KG1 (cell line): ENCODE results near the gene HMGXB3.
"Not testable (repeated sequence)": the region's sequence is repeated elsewhere in the genome, so short reads cannot be mapped to it uniquely, and the experiment has no call there.

Source experiments
- DNase-seq: peaks from one replicate; lab custom pipeline; 2025; lab: John Stamatoyannopoulos, UW

The HMGXB3 gene

DNA sequence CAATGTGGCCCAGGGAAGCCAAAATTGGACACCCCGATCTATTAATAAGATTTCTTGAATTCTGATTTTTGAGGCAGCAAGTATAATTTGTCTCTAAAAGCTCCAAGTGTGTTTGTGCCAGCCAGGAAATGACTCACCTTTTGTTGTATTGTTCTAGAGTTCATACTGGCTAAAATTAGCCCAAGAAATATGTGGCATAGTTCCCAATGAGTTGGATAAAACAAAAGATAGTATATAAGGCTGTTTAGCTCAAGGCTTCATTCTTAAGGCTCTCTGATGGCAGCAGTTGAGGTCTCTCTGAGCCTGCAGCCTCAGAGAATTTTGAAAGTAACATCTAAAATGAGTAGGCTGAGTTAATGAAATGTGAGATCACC, 21.6 kb downstream of the HMGXB3 start:
- no peak for DNase-seq

DNA sequence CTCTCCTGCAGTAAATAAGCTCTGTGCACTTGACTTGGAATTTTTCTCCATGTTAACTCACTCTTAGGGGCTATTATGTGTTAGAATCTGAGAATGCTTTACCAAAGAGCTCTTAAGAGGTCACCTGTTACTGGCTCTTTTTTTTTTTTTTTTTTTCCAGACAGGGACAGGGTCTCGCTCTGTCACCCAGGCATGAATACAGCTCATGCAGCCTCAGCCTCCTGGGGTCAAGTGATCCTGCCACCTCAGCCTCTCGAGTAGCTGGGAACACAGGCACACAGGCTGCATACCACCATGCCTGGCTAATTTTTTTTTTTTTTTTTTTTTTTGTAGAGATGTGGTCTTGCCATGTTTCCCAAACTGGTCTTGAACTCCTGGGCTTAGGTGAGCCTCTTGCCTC, 22.1 kb downstream of the HMGXB3 start:
- DNase-seq = no peak

DNA sequence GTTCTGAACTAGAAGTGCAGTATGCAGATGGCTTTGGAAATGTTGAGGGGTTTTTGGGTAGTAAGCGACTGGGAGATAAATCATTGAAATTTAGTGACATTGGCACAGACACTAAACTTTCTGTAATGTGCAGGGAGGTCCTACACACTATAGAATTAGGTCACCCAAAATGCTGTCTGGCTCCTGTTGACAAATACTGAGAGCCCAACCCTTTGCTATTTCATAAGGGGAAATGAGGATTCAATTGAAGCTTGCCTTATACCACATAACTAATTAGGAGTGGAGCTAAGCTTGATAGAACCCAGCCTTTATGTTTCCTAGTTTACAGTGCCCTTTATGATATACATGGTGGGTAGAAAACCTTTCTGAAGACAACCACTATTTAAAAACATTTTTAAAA, 22.6 kb downstream of the HMGXB3 start:
- no peak for DNase-seq

DNA sequence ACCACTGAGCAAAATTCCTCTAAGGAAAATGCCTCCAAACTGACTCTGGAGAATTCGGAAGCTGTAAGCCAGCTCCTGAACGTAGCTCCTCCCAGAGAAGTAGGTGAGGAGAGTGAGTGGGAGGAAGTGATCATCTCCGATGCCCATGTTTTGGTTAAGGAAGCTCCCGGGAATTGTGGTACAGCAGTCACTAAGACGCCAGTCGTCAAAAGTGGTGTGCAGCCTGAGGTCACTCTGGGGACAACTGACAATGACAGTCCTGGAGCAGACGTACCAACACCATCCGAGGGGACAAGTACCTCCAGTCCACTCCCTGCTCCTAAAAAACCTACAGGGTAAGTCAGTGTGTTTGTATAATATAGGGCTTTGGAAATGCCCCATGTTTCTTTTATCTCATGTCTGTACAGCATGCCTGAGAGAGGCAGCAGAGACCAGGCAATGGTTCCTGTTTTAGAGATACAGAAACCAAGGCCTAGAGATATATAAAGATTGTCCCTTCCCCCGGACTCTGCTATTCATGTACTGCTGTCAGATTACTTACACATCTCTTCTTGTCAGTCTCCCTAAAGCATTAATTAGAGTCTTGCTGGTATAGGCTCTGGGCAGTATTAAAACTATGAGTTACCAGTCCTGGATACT, 23.9 kb downstream of the HMGXB3 start:
- DNase-seq = no peak

DNA sequence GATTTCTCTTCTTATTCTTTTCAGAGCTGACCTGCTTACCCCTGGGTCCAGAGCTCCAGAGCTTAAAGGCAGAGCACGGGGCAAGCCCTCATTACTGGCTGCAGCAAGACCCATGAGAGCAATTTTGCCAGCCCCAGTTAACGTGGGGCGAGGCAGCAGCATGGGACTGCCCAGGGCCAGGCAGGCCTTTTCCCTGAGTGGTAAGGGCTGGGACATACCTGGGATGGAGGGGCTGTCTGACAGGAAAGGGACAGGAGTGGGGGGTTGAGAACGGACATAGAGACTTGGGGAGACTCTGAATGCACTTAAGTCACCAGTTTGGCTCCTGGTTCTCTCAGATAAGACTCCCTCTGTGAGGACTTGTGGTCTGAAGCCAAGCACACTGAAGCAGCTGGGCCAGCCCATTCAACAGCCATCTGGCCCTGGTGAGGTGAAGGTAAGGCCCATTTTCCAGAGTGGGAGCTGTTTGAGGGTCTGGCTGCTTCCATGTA, 26.2 kb downstream of the HMGXB3 start:
- DNase-seq = no peak

DNA sequence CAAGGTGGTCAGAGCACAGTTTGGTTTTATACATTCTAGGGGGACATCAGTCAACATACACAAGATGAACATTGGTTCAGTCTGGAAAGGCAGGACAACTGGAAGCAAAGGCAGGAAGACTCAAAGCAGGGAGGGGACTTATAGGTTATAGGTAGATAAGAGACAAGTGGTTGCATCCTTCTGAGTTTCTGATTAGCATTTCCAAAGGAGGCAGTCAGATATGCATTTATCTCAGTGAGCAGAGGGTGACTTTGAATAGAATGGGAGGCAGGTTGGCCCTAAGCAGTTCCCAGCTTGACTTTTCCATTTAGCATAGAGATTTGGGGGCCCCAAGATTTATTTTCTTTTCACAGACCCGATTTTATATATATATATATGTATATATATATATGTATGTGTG, 27.5 kb downstream of the HMGXB3 start:
- not testable (repeated sequence) for DNase-seq

DNA sequence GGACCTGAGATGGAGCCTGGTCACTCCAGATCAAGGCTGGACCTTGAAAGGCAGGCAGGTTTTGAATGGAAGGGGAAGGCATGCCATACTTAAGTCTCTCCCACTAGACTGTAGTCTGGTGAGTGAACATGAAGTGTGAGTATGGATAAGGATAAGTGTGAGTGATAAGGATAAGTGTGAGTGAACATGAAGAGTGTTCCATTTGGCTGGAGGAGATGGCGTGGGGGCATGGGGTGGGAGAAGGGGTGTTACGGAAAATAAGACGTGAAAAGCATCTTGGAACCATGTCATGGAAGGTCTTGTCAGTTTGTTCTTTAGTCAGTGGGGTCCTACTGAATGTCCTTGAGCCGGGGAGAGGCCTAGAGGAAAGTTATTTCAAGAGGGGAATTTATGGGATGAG, 32.8 kb downstream of the HMGXB3 start:
- no peak for DNase-seq

DNA sequence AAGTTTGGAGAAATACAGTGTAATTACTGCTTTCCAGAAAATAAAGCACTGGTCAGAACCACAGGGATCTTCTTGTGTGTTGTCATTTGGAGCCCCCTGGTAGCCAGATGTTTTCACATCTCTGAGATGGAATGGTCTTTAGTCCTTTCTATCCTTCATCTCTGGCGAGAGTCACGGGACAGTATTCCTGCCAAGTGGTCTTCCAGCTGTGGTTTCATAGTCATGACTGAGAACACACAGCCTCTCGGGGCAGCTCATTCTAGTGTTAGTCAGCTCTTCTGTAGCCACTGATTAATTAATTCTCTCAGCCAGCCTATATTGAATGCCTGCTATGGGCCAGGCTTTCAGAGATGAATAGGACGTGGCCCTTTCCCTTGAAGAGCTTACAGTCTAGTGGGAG, 34.1 kb downstream of the HMGXB3 start:
- no peak for DNase-seq

DNA sequence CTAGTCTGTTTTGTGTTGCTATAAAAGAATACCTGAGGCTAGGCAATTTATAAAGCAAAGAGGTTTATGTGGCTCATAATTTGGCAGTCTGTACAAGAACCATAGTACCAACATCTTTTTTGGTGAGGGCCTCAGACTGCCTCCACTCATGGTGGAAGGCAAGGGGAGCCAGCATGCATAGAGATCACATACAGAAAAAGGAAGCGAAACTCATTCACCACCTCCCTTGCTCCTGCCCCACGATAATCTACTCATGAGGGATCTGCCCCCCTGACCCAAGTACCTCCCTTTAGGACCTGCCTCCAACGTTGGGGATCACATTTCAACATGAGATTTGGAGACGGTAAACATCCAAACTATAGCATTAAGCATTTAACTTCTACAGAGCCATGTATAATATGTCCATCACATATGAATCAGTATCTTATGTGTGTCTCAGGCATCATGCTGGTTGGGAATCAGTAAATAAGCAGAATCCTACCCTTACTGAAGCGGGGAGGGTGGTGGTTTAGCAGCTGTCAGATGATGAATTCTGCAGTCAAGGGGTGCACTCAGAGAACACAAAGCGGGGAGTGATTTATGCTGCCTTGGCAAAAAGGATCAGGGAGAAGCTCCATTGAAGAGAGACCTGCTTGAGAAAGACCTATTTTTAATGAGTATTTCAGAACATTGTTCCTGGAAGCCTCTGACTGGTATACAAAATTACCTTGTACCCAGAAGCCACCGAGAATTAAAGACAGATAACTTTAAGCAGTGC, 34.8 kb downstream of the HMGXB3 start:
- DNase-seq = no peak

DNA sequence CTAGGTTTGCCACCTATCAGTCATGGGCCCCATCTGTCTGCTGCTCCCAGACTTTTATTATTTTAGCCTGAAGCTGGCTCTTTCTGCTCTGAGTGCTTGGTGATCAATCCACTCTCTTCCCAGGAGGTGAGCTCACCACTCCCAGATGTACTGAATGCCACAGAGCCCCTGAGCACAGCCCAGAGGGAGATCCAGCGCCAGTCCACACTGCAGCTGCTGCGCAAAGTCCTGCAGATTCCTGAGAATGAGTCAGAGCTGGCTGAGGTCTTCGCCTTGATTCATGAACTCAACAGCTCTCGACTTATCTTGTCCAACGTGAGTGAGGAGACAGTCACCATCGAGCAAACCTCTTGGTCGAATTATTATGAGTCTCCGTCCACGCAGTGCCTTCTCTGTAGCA, 36.0 kb downstream of the HMGXB3 start:
- no peak for DNase-seq

DNA sequence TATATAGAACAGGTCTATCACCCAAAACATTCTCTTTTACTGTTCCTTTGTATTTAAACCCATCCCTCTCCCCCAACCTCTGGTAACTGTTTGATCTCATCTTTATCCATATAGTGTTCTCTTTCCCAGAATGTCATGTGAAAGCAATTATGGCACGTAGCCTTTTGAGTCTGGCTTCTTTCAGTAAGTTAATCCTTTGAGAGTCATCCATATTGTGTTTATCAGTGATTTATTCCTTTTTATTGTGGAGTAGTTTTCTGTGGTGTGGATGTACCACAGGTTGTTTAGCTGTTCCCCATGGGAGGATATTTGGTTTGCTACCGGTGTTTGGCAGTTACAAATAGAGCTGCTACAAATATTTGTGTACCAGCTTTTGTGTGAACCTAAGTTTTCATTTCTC, 38.0 kb downstream of the HMGXB3 start:
- no peak for DNase-seq

DNA sequence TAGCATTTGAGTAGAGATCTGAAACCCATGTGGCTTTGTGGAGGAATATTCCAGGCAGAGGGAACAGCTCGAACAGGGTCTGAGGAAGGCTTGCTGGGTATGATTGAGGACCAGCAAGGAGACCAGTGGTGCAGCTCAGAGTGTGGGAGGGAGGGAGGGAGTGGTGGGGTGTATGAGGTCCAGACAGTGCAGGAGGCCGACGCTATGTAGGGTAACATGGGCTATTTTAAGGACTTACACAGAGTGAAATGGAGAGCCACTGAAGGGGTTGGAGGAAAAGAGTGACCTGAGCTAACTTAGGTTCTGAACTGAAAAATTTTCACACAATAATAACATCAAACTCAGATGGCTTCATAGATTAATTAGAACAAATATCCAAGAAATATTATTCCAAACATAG, 41.9 kb downstream of the HMGXB3 start:
- no peak for DNase-seq

DNA sequence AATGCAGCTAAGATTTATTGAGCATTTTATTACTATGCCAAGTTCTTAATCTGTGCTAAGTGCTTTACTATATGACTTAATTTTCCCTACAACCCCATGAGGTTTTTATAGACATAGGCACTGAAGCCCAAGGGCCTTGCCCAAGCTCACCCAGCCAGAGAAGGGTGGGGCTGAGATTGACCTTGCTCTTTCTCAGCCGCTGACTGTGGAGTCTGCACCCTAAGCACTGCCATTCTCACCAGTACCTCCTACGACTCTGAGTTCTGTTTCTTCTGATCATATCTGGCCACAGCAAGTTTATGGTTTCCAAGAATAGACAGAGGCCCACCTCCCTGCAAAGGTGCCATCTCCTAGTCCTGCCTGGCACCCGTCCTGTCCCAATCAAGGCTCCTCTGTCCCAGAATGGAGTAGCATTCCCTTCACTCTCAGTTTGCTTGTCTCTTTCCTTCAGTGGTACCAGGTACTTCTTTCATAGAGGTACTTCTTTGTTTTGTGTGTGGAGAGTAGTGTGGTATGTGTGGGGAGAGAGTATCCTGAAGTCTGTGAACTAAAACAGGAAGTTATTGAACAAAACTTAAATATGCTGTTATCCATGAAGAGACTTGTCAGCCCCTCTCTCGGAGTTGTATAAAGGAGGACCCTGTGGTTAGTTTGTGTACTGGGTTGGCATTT, 43.3 kb downstream of the HMGXB3 start:
- no peak for DNase-seq

DNA sequence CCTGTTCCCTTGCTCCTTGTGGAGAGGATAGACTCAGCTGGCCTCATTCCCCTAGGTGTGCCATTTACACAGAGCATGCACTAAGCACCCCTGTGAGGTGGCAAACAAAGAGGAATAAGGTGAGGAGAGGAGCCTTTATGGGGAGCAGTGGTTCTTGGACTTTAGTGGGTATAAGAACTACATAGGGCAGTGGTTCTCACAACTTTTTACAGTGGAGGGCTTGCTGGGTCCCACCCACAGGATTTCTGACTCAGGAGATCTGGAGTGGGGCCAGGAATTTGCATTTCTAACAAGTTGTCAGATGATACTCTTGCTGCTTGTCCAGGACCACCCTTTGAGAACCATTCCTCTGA, 43.8 kb downstream of the HMGXB3 start:
- no peak for DNase-seq

DNA sequence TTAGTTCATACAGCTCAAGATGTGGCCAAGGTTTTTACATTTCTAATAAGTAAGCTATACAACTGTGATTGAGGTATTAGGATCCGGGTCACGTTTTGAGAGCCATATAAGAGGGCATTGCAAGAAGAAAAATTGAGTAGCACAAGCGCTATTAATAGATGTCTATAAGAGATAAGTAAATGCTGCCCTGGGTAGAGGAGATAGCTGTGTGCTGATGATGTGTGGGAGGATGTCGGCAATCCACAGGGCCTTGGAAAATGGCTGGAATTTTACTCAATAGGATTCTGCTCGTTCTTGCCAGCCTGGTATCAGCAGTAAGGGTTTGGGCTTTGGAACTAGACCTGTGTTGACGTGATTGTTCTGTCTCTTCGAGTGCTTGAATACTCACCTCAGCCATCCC, 44.2 kb downstream of the HMGXB3 start:
- DNase-seq = no peak

DNA sequence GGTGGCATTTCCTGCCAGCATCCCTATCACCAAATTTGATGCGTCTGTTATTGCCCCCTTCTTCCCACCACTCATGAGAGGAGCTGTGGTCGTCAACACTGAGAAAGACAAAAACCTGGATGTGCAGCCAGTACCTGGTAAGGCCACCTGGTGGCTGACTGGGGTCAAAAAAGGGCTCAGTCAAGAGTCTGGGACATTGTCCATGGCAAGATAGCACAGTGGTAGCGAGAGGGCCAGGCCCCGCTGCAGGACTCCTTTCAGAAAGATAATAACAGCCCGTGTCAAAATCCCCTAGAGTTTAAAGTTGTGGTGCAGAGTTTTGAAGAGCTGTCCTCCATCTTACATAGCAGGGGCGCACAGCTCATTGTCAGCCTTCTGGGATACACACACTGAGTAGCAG, 45.0 kb downstream of the HMGXB3 start:
- no peak for DNase-seq

DNA sequence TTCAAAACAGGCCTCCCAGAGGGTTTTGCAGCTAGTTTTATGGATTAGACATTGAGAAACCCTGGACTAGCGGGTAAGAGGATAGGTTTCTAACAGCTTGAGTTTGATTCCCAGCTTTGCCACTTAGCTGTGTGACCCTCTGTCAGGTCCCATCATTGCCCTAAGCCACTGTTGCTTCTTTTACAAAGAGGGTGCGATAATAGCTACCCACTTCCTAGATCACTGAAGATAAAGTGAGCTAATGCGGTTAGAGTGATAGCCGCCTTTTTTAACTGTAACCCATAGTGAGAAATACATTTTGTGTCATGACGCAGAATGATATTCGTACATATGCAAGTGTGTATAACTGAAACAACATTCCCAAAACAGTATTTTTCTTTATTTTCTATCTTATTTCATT, 45.5 kb downstream of the HMGXB3 start:
- DNase-seq = no peak

DNA sequence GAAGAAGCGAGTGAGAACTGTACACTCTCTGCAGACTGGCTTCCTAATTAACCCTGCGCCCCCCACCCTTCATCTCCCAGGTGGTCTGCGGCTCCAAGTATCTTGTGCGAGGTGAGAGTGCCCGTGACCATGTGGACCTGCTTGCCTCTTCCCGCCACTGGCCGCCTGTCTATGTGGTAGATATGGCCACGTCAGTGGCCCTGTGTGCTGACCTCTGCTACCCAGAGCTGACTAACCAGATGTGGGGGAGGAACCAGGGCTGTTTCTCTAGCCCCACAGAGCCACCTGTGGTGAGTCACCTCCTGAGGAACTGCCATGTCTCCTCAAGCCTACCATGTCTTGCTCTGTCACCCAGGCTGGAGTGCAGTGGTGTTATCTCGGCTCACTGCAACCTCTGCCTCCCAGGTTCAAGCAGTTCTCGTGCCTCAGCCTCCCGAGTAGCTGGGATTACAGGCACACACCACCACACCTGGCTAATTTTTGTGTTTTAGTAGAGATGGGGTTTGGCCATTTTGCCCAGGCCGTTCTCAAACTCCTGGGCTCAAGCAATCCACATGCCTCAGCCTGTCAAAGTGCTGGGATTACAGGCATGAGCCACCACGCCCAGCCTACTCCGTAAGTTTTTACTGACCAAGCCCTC, 49.8 kb downstream of the HMGXB3 start:
- DNase-seq = not testable (repeated sequence)

DNA sequence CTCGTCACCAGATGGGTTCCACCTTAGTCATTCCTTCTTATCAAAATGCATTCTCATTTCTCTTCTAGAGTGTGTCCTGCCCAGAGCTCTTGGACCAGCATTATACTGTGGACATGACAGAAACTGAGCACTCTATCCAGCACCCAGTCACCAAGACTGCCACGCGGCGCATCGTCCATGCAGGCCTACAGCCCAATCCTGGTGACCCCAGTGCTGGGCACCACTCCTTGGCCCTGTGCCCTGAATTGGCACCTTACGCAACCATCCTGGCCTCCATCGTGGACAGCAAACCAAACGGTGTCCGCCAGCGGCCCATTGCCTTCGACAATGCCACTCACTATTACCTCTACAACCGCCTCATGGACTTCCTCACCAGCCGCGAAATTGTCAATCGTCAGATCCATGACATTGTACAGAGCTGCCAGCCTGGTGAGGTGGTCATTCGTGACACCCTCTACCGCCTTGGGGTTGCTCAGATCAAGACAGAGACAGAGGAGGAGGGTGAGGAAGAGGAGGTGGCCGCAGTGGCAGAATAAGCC, 51.2 kb downstream of the HMGXB3 start:
- no peak for DNase-seq

DNA sequence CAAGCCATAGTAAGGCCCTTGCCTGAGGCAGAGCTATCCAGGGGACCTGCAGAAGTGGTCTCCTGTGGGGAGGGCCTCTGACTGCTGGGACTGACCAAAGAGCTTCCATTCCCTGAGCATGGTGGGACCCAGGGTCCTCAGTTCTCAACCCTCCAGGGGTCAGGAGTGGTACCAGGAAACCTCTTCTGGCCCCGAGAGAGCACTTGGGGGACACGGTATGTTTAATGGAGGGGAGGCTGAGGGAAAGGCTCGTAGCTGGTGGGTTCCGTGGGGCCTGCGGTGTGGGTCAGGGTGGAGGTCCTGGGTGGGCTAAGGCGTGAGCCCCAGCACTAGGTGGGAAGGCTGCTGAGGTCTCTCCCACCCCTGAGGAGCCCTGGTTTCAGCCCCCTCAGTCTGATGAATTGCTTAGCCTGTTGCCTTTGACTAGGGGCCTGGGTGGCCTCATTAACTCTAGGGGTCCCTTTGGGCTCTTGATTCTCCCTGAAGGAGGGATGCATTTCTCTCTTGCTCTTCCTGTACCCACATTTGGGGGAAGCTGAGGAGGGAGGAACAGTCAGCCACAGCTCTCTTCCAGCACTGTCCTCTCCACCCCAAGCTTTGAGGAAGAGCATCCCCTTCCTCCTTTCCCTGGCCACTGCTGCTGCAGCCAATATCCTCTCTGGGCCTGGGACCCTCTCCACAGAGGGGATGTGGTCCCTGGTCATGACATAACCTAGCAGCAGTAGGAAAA, 51.9 kb downstream of the HMGXB3 start:
- DNase-seq = no peak

DNA sequence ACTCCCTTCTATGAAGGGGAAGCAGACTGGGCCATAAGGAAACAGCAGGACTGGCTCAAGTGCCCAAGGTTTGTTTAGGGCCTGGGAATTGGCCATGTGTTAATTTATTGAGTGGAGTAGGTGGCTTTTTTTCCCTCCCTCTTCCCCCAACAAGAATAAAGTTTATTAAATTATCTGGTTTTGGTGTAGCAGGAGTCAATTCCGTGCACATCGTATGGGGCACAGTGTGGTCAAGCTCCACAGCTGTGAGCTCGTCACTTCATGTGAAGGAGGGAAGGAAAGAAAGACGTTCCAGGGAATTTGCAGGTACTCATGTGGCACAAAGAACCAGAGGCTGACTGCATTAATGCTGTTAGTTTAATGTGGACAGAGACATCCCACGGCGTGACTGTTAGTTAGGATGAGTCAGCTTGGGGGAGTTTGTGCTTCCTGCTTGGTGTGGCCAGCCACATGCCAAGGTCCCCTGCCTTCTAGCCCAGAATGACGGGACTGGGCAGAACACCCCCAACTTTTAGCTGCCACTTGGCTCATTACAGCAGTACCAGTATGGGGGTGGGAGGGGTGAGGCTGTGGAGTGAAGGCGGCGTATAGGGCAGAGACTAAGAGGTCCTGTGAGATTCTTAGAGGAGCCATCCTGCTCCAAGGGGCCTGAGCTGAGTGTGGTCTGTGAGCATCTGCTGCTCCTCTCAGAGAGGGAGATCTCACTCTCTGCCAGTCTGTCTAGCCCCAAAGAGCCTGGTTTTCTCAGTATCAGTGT, 52.6 kb downstream of the HMGXB3 start:
- DNase-seq = no peak
